8988T (cell line): ENCODE data around the gene GLIS1.

ENCODE experiments used
- DNase-seq: peaks from one replicate; pipeline ENCODE4 v3.0.0; 2011

The GLIS1 gene

GRCh38 chr1:53629101-53629691 lies 109.8 kb downstream of the GLIS1 start:
- DNase-seq: no peak

- DNase-seq: no peak
These were observed 110.5 kb downstream of the GLIS1 start for GRCh38 chr1:53628286-53628955.

GRCh38 chr1:53627666-53628065 lies 111.3 kb downstream of the GLIS1 start:
- no peak for DNase-seq

GRCh38 chr1:53627031-53627430 lies 111.9 kb downstream of the GLIS1 start:
- no peak for DNase-seq

- no peak for DNase-seq
These were observed 112.3 kb downstream of the GLIS1 start for GRCh38 chr1:53626616-53627015.

GRCh38 chr1:53625766-53626520 lies 113.0 kb downstream of the GLIS1 start:
- no peak for DNase-seq

GRCh38 chr1:53625049-53625448 lies 113.9 kb downstream of the GLIS1 start:
- DNase-seq: no peak

GRCh38 chr1:53622531-53622930 lies 116.4 kb downstream of the GLIS1 start:
- DNase-seq: no peak

GRCh38 chr1:53621144-53621543 lies 117.8 kb downstream of the GLIS1 start:
- DNase-seq: no peak

- no peak for DNase-seq
These were observed 118.7 kb downstream of the GLIS1 start for GRCh38 chr1:53620061-53620855.

GRCh38 chr1:53619367-53620060 lies 119.5 kb downstream of the GLIS1 start:
- no peak for DNase-seq

GRCh38 chr1:53618500-53619366 lies 120.2 kb downstream of the GLIS1 start:
- no peak for DNase-seq

- no peak for DNase-seq
These were observed 121.0 kb downstream of the GLIS1 start for GRCh38 chr1:53617851-53618499.

- no peak for DNase-seq
These were observed 121.6 kb downstream of the GLIS1 start for GRCh38 chr1:53617382-53617781.

- no peak for DNase-seq
These were observed 122.0 kb downstream of the GLIS1 start for GRCh38 chr1:53616927-53617326.

- no peak for DNase-seq
These were observed 122.5 kb downstream of the GLIS1 start for GRCh38 chr1:53616511-53616910.

- DNase-seq: no peak
These were observed 123.9 kb downstream of the GLIS1 start for GRCh38 chr1:53615101-53615500.

GRCh38 chr1:53614231-53615021 lies 124.5 kb downstream of the GLIS1 start:
- no peak for DNase-seq

- DNase-seq: no peak
These were observed 130.3 kb downstream of the GLIS1 start for GRCh38 chr1:53608676-53609075.

- DNase-seq: no peak
These were observed 130.9 kb downstream of the GLIS1 start for GRCh38 chr1:53608071-53608470.
